AG04449 (cell line): ENCODE measurements around the gene ABLIM2.

Source experiments
- CTCF ChIA-PET: fragments of 350-600 bp; formaldehyde crosslinking; extraction: SDS; loops from one replicate; lab custom pipeline; 2021; ENCODE audit warnings: antibody characterized with exemption; lab: Yijun Ruan, JAX
- POLR2A ChIA-PET: fragments of 400-600, 350-600 bp; formaldehyde crosslinking; extraction: SDS; loops from one replicate; lab custom pipeline; 2020; ENCODE audit warnings: antibody characterized with exemption, inconsistent platforms; lab: Yijun Ruan, JAX
- DNase-seq: peaks from one replicate; pipeline ENCODE4 v3.0.0-alpha.2; 2010; ENCODE audit warnings: low read depth, low spot score
- H3K4me3 ChIP-seq: 2 replicates; pipeline ENCODE4 v1.5.1; 2011; ENCODE audit warnings: low read depth, mild to moderate bottlenecking, control low read depth, low read length
- TF ChIP-seq, protein P1 (sequence below): IDR thresholded peaks from one replicate; pipeline ENCODE4 v1.5.1; 2011; ENCODE audit warnings: mild to moderate bottlenecking, moderate library complexity, low read length, control low read depth, inconsistent platforms; ENCODE audit not compliant: insufficient read depth; ENCODE audit errors: missing control alignments

ABLIM2 gene

DNA sequence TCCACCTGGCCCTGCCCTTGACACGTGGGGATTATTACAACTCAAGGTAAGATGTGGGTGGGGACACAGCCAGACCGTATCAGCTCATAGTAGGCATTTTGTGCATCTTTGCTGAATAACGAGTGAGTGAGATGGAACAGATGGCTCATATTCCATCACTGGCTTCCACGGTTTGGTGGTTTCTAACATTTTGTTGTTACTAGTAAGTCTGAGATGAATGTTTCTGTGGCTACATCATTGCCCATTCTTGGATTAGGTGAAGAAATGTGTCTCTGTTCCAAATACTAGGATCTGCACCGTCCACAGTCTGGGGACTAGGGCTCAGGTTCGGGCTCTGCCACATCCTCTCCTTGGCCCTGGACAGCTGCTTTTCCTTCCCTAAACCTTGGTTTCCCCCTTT, 3.6 kb downstream of the ABLIM2 start:
- TF ChIP-seq, protein P1, sequence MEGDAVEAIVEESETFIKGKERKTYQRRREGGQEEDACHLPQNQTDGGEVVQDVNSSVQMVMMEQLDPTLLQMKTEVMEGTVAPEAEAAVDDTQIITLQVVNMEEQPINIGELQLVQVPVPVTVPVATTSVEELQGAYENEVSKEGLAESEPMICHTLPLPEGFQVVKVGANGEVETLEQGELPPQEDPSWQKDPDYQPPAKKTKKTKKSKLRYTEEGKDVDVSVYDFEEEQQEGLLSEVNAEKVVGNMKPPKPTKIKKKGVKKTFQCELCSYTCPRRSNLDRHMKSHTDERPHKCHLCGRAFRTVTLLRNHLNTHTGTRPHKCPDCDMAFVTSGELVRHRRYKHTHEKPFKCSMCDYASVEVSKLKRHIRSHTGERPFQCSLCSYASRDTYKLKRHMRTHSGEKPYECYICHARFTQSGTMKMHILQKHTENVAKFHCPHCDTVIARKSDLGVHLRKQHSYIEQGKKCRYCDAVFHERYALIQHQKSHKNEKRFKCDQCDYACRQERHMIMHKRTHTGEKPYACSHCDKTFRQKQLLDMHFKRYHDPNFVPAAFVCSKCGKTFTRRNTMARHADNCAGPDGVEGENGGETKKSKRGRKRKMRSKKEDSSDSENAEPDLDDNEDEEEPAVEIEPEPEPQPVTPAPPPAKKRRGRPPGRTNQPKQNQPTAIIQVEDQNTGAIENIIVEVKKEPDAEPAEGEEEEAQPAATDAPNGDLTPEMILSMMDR, result no peak
- ChIA-PET POLR2A (no interaction called here), CTCF (no interaction called here)
- DNase-seq, result no peak
- H3K4me3 ChIP-seq, result no peak overlapping the region

DNA sequence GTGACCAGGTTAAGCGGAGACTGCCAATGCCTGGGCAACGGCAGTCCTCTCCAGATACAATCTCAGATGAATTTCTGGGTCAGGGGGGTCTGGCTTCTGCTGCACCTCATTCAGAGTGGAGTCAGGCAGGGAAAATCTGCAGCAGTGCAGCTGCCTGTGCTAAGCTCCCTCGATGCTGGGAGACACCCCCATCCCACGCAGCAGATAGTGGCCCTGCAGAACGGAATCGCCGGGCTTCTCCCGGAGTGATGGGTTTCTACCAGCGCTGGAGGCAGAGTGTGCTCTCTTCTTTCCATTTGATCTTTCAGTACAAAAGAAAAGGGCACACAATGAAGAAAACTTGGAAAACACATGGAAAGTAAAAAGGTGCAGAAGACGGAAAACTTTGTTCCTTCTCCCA, 5.2 kb downstream of the ABLIM2 start:
- no peak for DNase-seq
- ChIA-PET POLR2A (no interaction called here), CTCF (no interaction called here)
- no peak overlapping the region for H3K4me3 ChIP-seq
- TF ChIP-seq, protein P1, result no peak

DNA sequence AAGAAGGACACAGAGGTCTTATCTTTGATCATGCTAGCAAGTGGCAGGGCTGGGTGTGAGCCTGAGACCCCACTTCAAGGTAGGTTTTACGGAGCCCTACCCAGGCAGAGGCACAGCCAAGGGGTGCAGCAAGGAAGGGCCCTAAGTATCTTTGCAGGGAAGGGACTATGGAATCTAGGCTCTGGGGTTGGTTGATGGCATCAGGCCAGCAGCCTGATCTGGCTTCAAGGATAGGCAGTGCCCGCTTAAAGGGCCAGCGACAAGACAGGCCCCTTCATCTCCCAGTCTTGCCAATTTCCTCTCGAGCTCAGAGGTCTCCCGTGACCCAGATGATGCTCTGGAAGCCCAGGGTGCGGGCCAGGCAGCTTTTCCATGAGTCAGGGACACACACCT, 5.8 kb downstream of the ABLIM2 start:
- CTCF ChIA-PET, result no interaction called here
- DNase-seq, result no peak
- TF ChIP-seq, protein P1, result no peak
- POLR2A ChIA-PET, result no interaction called here
- H3K4me3 ChIP-seq, result no peak overlapping the region

DNA sequence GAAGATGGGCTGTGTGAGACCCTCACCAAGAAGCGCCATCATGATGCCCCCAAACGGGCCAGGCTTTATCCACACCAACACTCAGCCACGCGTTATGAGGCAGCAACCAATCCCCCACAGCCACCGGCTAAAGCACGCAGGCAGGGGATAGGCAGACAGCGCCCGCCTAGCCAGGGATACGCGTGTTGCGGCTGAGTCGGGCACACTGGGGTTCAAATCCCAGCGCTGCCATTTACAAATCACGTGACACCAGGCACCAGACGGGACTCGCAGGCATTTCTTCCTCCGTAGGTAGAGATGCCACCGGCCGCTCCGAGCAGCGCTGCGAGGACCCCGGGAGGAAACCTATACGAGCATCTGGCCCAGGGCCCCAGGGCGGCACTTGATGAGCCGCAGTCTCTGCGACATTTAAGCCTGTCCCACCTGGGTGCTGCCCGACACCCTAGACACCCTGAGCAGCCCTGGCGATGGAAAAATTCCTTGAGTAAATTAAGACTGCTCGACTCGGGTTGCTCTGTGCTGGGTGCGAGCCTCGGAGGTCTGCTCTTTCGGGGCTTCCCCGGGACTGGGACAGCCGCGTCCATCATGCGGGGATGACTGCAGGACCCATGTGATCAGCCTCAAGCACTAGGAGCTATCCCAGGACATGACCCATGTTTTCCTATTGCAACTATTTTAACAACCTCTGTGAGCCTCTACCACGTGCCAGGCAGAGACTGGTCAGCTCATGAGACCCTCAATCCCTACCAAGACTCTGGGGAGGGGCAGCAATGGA, 6.3 kb downstream of the ABLIM2 start:
- CTCF ChIA-PET, result no interaction called here

DNA sequence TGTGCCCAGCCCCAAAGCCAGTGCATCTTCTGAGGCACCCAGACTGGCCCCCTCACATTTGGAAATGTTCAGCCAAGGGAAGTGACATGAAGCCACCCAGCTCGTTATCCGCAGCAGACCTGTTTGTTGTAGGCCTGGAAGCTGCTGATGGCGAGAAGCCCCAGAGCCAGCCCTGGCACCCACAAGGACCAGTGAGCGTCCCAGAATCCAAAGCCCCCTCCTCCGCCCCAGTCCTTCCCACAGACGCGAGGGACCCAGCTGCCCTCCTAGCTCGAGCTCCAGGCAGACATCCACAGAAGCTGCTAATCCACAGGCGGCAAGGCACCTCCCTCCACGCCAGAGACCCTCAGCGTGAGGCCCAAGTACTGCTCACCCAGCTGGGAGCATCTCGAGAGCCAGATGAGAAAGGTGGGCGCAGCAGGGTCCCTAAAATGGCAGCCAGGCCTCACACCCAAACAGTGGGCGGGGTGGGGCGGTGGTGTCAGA, 7.4 kb downstream of the ABLIM2 start:
- ChIA-PET CTCF (no interaction called here), POLR2A (interaction anchor here (0.6 kb wide), 1 partner anchor 247 kb away, joined by 3 read pairs; no protein-coding TSS in a partner anchor)
- H3K4me3 ChIP-seq, result no peak overlapping the region
- no peak for DNase-seq
- TF ChIP-seq, protein P1, result no peak

More for the DNA sequence above, 6.3 kb downstream of the ABLIM2 start:
- no peak for DNase-seq
- POLR2A ChIA-PET, result no interaction called here
- no peak overlapping the region for H3K4me3 ChIP-seq
- TF ChIP-seq, protein P1, result no peak
